Effector memory CD8-positive, alpha-beta T cell (primary cell): ENCODE measurements around the gene C19orf73.
"Not testable (repeated sequence)": the region's sequence is repeated elsewhere in the genome, so short reads cannot be mapped to it uniquely, and the experiment has no call there.

Source experiments
- ATAC-seq: fragments of 150-1000 bp; cut with Tn5 transposase; replicated peaks from 2 replicates; pipeline ENCODE4 v1.10.0; 2021; ENCODE audit warnings: mild to moderate bottlenecking, moderate library complexity
- DNase-seq, 3 experiments: peaks; one replicate each; pipeline ENCODE4 v3.0.0; 2021
- H3K27ac Mint-ChIP-seq, 2 donors: one replicate each; pipeline ENCODE4 v1.8.0; 2022; ENCODE audit warnings: mild to moderate bottlenecking in 2 of 2, mixed read lengths in 2 of 2, moderate library complexity in 2 of 2
- H3K27me3 Mint-ChIP-seq, 2 donors: one replicate each; pipeline ENCODE4 v1.8.0; 2022; ENCODE audit warnings: mixed read lengths in 2 of 2
- H3K36me3 Mint-ChIP-seq: one replicate; pipeline ENCODE4 v1.8.0; 2022; ENCODE audit warnings: mild to moderate bottlenecking, moderate library complexity, mixed read lengths; ENCODE audit not compliant: insufficient read depth
- H3K4me1 Mint-ChIP-seq, 2 donors: one replicate each; pipeline ENCODE4 v1.8.0; 2022; ENCODE audit warnings: low read depth in 2 of 2, mixed read lengths in 2 of 2
- H3K4me3 Mint-ChIP-seq, 2 donors: one replicate each; pipeline ENCODE4 v1.8.0; 2022; ENCODE audit warnings: mild to moderate bottlenecking in 2 of 2, mixed read lengths in 2 of 2, moderate library complexity in 2 of 2
- H3K9me3 Mint-ChIP-seq, 2 donors: one replicate each; pipeline ENCODE4 v1.8.0; 2022; ENCODE audit warnings: mixed read lengths in 2 of 2

The C19orf73 gene

DNA sequence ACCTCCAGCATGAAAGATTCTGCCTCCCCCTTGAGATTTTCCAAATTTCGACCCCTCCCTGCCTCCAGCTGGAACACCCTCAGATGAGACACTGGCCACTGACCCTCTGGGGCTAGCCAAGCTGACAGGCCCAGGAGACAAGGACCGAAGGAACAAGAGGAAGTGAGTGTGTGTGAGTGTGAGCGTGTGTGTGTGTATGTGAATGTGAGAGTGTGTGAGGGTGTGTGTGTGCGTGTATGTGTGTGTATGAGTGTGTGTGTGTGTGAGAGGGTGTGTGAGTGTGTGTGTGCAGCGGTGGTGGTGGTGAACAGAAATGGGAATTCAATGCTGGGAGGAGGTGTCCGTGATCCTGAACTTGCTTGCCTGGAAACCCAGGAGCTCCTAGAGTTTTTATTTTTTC is 22.4 kb upstream of the C19orf73 start:
- Mint-ChIP-seq H3K4me3 (no peak overlapping the region), H3K4me1 (peaks cover 15 to 18% of the 10 kb centered on the region in 2 donors), H3K9me3 (no peaks in the 10 kb centered on the region)

DNA sequence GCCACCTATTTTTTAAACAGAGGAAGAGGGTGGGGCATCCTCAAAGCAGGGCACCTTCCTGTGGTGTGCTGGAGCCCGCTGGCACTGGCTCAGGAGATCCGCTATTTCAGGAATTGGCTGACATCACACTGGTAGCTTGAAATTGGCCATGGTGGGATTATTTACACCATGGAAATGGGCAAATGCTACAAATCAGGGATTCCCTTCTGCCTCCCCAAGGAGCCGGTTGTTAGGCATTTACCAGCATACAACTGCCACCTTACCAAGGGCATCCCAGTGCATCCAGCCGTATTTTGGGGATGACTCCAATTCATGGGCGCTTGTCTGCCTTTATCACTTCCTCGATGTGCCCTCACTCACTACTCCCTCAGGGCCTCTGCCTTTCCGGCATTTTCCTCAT is 22.0 kb upstream of the C19orf73 start:
- DNase-seq: no peak
- Mint-ChIP-seq H3K4me1 (peaks cover 11 to 15% of the 10 kb centered on the region in 2 donors), H3K36me3 (peaks cover 2% of the 10 kb centered on the region), H3K9me3 (no peaks in the 10 kb centered on the region), H3K27me3 (peaks cover 24 to 27% of the 10 kb centered on the region in 2 donors), H3K4me3 (no peak overlapping the region), H3K27ac (no peak overlapping the region)
- ATAC-seq: no peak

More for the DNA sequence above, 22.4 kb upstream of the C19orf73 start:
- DNase-seq (no peak), ATAC-seq (no peak)
- Mint-ChIP-seq H3K27me3 (peaks cover 28 to 31% of the 10 kb centered on the region in 2 donors), H3K36me3 (no peaks in the 10 kb centered on the region), H3K27ac (no peak overlapping the region)

DNA sequence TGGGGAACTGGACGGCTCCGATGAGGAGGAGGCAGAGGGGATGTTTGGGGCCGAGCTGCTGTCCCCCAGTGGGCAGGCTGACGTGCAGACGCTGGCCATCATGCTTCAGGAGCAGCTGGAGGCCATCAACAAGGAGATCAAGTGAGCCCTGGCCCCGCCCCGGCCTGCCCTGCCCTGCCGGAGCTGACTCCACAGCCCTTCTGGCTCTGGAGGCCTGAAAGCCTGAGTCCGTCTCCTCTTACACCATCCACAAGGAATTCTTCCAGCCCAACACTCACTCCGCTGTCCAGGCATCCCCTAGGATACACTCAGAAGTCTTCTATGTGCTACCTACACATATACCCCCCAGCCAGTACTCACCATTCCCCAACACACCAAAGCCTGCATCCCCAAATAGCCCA is 17.8 kb upstream of the C19orf73 start:
- DNase-seq: no peak

DNA sequence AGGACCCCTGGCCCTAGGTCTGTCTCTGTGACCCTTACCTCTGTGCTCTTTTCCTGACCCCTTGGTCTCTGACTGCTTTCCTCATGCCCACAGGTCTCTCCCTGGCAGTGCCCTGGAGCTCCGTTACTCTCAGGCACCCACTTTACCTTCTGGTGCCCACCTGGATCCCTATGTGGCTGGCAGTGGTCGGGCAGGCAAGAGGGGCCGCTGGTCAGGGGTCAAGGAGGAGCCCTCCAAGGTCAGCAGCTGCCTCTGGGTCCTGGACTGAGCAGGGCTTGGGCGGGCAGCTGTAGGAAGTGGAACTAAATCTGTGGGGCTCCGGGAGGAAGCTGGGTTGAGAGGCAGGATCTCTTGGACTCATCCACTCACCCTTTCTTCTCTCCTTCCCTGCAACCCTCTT is 16.7 kb upstream of the C19orf73 start:
- peaks cover 0 to 15% of the 10 kb centered on the region in 2 donors for H3K27me3 Mint-ChIP-seq
- no peak overlapping the region for H3K27ac Mint-ChIP-seq
- peaks cover 5 to 6% of the 10 kb centered on the region in 2 donors for H3K4me1 Mint-ChIP-seq
- H3K9me3 Mint-ChIP-seq: no peaks in the 10 kb centered on the region
- DNase-seq (no peak), ATAC-seq (no peak)
- no peak overlapping the region for H3K4me3 Mint-ChIP-seq
- H3K36me3 Mint-ChIP-seq: peaks cover 6% of the 10 kb centered on the region

More for the DNA sequence above, 17.8 kb upstream of the C19orf73 start:
- Mint-ChIP-seq H3K4me3 (no peak overlapping the region), H3K36me3 (peaks cover 6% of the 10 kb centered on the region), H3K4me1 (peaks cover 5 to 6% of the 10 kb centered on the region in 2 donors), H3K27me3 (peaks cover 0 to 16% of the 10 kb centered on the region in 2 donors), H3K27ac (no peak overlapping the region), H3K9me3 (no peaks in the 10 kb centered on the region)
- no peak for ATAC-seq

DNA sequence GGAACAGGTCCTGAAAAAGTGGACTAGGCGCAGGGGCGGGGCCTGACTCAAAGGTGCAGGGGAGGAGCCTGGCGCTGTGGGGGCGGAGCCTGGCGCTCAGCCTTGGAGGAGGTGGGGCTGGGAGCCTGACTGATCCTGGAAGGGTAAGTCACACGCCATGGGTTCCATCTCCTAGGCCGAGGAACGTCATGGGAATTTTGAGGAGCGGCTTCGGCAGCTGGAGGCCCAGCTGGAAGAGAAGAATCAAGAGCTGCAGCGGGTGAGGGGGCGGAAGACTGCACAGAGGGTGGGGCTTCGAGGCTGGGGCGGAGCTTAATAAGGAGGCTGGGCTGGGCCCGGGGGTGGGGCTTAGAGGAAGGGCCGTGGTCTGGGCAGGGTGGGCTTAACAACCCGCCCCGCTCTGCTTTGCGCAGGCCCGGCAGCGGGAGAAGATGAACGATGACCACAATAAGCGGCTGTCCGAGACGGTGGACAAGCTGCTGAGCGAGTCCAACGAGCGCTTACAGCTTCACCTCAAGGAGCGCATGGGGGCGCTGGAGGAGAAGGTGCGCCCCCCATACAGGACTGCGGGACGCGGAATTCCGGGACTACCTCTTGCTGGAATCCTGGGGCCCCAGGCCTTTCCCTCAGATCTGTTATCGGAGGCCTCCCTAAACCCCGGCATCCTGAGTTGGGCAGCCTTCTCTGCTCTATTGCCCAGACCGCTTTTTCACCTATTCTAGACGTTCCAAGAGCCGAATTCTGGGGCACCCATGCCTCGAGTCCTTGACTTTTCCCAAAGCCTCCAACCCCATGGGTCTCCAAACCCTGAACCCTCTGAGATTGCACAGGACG is 14.9 kb upstream of the C19orf73 start:
- H3K4me1 Mint-ChIP-seq: peaks cover 7 to 12% of the 10 kb centered on the region in 2 donors
- no peaks in the 10 kb centered on the region for H3K9me3 Mint-ChIP-seq
- H3K27ac Mint-ChIP-seq: peak overlapping the region in 1 of 2 donors; percentile 15
- peaks cover 0 to 15% of the 10 kb centered on the region in 2 donors for H3K27me3 Mint-ChIP-seq
- peak overlapping the region; percentile 67 to 75 for H3K4me3 Mint-ChIP-seq
- H3K36me3 Mint-ChIP-seq: peaks cover 6% of the 10 kb centered on the region
- ATAC-seq: peak; percentile 71
- DNase-seq: peak in 2 of 3 experiments; percentile 38 to 42

DNA sequence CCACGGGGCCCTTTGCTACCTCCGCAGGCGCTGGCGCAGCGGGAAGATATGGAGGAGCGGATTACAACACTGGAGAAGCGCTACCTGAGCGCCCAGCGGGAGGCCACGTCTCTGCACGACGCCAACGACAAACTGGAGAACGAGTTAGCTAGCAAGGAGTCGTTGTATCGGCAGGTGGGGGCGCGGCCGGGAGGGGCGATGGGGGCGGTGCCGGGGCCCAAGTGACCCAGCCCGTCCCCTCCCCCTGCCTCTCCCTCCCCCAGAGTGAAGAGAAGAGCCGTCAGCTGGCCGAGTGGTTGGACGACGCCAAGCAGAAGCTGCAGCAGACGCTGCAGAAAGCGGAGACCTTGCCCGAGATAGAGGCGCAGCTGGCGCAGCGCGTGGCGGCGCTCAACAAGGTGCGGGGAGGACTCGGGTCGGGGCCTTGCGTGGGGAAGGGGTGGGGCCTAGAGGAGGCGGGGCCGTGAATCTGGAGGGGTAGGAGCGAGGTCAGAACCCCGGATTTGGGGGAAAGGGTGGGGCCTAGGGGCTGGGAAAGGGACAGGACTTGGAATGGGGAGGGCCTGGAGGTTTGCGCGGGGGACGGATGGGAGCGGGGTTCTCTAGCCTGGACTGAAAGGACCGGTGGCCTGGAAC is 14.1 kb upstream of the C19orf73 start:
- Mint-ChIP-seq H3K36me3 (peaks cover 6% of the 10 kb centered on the region), H3K9me3 (no peaks in the 10 kb centered on the region), H3K27me3 (peaks cover 0 to 15% of the 10 kb centered on the region in 2 donors), H3K4me1 (peaks cover 13 to 19% of the 10 kb centered on the region in 2 donors), H3K27ac (no peak overlapping the region), H3K4me3 (peak overlapping the region; percentile 67 to 75)
- ATAC-seq (peak; percentile 56), DNase-seq (peak in 2 of 3 experiments; percentile 31 to 50)

DNA sequence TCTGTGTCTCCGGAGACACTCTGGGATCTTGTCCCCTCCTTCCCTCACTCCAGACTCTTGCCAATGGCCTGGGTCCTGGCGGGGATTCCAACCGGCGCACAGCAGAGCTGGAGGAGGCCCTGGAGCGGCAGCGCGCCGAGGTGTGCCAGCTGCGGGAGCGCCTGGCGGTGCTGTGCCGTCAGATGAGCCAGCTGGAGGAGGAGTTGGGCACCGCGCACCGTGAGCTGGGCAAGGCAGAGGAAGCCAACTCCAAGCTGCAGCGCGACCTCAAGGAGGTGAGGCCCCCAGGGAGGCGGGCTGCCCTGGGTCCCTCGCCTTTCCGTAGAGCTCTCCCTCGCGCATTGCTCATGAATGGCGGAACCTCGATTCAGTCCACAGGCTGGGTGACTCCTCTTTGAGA is 11.4 kb upstream of the C19orf73 start:
- Mint-ChIP-seq H3K9me3 (no peaks in the 10 kb centered on the region), H3K4me3 (no peak overlapping the region), H3K27ac (no peak overlapping the region)

DNA sequence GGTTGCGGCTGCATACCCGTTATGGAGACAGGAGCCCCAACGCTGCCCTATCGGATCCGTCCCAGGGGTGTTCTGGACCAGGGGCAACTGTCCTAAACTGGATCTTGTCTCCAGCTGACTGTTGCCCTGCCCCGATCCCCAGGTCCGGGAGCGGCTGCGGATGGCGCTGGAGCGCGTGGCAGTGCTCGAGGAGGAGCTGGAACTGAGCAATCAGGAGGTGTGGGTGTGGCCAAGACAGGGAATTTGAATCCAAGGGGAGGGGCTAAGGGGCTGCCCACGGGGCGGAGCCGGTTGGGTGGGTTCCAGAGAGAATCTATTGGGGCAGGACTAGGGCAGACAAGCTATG is 10.3 kb upstream of the C19orf73 start:
- Mint-ChIP-seq H3K27me3 (peaks cover 0 to 10% of the 10 kb centered on the region in 2 donors), H3K4me3 (peak overlapping the region in 1 of 2 donors; percentile 82), H3K36me3 (peaks cover 9% of the 10 kb centered on the region), H3K4me1 (peaks cover 15 to 20% of the 10 kb centered on the region in 2 donors), H3K27ac (no peak overlapping the region), H3K9me3 (no peaks in the 10 kb centered on the region)
- no peak for ATAC-seq
- no peak for DNase-seq

More for the DNA sequence above, 11.4 kb upstream of the C19orf73 start:
- peaks cover 0 to 15% of the 10 kb centered on the region in 2 donors for H3K27me3 Mint-ChIP-seq
- no peak for ATAC-seq
- no peak for DNase-seq
- peaks cover 15 to 20% of the 10 kb centered on the region in 2 donors for H3K4me1 Mint-ChIP-seq
- peaks cover 9% of the 10 kb centered on the region for H3K36me3 Mint-ChIP-seq

DNA sequence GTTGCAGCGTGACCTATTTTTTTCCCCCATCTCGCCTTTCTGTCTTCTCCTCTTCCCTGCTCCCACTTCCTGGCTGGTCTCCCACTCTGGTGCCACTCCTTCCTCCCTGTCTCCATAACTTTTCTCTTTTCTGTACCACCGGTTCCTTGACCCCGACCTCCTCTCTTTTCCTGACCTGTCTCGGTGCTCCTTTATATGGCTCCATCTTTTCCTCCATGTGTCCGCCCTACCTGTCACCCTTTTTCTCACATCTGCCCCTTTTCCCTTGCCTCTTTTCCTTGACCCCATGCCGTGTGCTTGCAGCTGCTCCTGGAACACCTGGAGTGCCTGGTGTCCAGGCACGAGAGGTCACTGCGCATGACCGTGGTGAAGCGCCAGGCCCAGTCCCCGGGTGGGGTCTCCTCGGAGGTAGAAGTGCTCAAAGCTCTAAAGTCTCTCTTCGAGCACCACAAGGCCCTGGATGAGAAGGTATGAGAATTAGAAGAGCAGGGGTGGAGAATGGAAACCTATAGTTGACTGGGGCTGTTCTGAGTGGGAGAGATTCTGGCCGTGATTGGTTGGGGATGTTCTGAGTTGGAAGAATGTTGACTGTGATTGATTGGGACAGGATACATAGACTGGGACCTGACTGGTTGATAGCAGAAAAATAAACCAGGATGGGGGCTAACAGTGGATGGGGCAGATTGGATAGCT is 9.7 kb upstream of the C19orf73 start:
- H3K4me3 Mint-ChIP-seq: peak overlapping the region; percentile 77 to 82
- H3K36me3 Mint-ChIP-seq: peaks cover 9% of the 10 kb centered on the region
- no peaks in the 10 kb centered on the region for H3K9me3 Mint-ChIP-seq
- DNase-seq (no peak), ATAC-seq (no peak)
- H3K4me1 Mint-ChIP-seq: peaks cover 14 to 19% of the 10 kb centered on the region in 2 donors
- peaks cover 0 to 5% of the 10 kb centered on the region in 2 donors for H3K27me3 Mint-ChIP-seq
- H3K27ac Mint-ChIP-seq: peak overlapping the region; percentile 78 to 80

DNA sequence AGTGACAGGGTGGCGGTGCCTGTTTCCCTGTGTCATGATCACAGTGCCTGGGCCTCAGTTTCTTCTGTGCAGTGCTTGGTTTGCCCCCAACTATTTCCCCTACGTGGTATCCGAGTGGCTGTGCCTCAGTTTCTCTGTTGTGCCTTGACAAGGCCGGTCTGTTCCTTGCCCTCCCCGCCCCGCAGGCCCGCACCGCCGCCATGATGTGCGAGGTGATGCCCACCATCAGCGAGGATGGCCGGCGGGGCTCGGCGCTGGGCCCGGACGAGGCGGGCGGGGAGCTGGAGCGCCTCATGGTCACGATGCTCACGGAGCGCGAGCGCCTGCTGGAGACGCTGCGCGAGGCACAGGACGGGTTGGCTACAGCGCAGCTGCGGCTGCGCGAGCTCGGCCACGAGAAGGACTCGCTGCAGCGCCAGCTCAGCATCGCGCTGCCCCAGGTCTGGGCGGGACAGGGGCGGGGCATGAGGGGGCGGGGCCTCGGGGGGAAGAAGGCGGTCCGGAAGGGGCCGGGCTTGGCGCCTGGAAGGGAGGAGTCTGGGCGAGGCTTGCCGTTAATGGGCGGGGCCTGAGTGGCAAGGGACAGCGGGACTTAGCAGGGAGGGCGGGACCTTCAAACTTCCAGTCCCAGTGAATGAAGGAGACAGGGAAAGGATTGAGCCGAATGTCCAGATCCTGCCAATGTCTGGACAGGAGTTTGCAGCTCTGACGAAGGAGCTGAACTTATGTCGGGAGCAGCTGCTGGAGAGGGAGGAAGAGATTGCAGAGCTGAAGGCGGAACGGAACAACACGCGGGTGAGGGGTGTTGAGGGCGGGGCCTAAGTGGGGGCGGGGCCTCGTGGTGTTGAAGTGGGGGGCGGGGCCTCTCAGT is 9.0 kb upstream of the C19orf73 start:
- H3K4me1 Mint-ChIP-seq: peaks cover 12 to 15% of the 10 kb centered on the region in 2 donors

DNA sequence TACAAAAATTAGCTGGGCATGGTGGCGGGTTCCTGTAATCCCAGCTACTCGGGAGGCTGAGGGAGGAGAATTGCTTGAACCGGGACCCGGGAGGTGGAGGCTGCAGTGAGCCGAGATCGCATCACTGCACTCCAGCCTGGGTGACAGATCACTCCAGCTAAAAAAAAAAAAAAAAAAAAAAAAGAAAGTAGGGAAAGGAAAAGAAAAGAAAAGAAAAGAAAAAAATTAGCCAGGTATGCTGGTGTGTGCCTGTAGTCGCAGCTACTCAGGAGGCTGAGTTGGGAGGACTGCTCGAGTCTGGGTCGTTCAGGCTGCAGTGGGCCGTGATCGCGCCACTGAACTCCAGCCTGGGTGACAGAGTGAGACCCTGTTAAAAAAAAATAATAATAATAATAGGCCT is 8.3 kb upstream of the C19orf73 start:
- Mint-ChIP-seq H3K4me3 (peak overlapping the region; percentile 48 to 56), H3K4me1 (peaks cover 10 to 15% of the 10 kb centered on the region in 2 donors)
- not testable (repeated sequence) for H3K9me3 Mint-ChIP-seq, H3K27me3 Mint-ChIP-seq, H3K36me3 Mint-ChIP-seq, DNase-seq, ATAC-seq, H3K27ac Mint-ChIP-seq

More for the DNA sequence above, 9.0 kb upstream of the C19orf73 start:
- Mint-ChIP-seq H3K27ac (peak overlapping the region; percentile 78 to 80), H3K36me3 (peaks cover 9% of the 10 kb centered on the region), H3K9me3 (no peaks in the 10 kb centered on the region), H3K27me3 (no peaks in the 10 kb centered on the region), H3K4me3 (peak overlapping the region; percentile 77 to 82)
- ATAC-seq (peak; percentile 89), DNase-seq (peak; percentile 92 to 95 (median 93))

DNA sequence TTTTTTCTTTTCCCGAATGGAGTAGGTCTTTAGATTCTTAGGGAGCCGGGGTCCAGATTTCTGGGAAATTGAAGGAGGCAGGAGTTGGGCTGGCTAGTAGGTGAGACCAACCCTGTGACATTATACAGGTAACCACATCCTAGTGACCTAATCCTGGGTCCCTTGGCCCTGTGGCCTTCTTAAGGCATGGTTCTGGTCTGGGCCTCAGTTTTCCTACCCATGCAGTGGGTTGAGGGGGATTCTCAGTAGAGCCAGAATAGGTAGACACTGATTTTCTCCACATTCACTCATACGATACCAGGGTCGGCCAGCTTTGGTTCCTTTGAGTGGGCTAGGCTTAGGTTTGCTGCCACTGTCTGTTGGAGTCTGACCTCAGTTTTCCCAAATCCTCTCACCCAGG is 7.6 kb upstream of the C19orf73 start:
- Mint-ChIP-seq H3K4me1 (peaks cover 10 to 15% of the 10 kb centered on the region in 2 donors), H3K36me3 (peaks cover 6% of the 10 kb centered on the region), H3K4me3 (peak overlapping the region in 1 of 2 donors; percentile 48), H3K27me3 (no peaks in the 10 kb centered on the region), H3K27ac (no peak overlapping the region), H3K9me3 (no peaks in the 10 kb centered on the region)
- DNase-seq (no peak), ATAC-seq (no peak)
